Fibroblast of villous mesenchyme (primary cell): ENCODE data around the gene DGCR2. TPM values are rescaled to one million over a fixed set of nuclear protein-coding genes. Genes with fewer than 3 reads are reported as not detected.
"Not testable (repeated sequence)": the region's sequence is repeated elsewhere in the genome, so short reads cannot be mapped to it uniquely, and the experiment has no call there.

Experiments used
- DNase-seq: peaks from one replicate; pipeline ENCODE4 v3.0.0-alpha.2; 2010; ENCODE audit warnings: low read depth
- H3K4me3 ChIP-seq: 2 replicates; pipeline ENCODE4 v1.5.1; 2011; ENCODE audit warnings: low read depth, mild to moderate bottlenecking, low read length
- CTCF ChIP-seq: IDR thresholded peaks from 2 replicates; pipeline ENCODE4 v1.5.1; 2012; ENCODE audit warnings: low read depth, mild to moderate bottlenecking, low read length; ENCODE audit not compliant: insufficient read depth
- total RNA-seq: library from RNA; depleted of rRNA; stranded (reverse); fragments of >200 nt; gene quantifications from 2 replicates; pipeline ENCODE4 v1.2.3, GENCODE V29; 2012

The DGCR2 gene
- total RNA-seq, 1 donor = 53.5 TPM

DNA sequence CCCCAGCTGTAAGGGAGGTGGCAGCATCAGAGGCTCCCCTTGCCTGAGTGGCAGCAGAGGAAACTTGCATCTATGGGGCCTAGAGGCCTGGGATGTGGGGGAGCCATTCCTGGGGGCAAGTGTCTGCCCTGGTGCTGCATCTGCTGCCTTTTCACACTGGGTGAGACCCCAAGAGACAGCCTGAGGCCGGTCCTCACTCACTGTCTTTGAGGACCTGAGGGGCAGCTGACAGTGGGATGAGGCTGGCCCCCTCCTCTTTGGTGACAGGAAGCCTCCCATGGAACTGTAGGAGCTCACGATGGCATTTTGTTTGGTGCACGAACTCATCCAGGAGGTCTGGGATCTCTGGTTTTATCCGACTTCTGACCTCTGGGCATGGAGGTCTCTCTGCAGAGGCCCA lies 104.0 kb downstream of the DGCR2 start:
- no peak for DNase-seq
- no peak overlapping the region for H3K4me3 ChIP-seq
- no peak for TF ChIP-seq CTCF

DNA sequence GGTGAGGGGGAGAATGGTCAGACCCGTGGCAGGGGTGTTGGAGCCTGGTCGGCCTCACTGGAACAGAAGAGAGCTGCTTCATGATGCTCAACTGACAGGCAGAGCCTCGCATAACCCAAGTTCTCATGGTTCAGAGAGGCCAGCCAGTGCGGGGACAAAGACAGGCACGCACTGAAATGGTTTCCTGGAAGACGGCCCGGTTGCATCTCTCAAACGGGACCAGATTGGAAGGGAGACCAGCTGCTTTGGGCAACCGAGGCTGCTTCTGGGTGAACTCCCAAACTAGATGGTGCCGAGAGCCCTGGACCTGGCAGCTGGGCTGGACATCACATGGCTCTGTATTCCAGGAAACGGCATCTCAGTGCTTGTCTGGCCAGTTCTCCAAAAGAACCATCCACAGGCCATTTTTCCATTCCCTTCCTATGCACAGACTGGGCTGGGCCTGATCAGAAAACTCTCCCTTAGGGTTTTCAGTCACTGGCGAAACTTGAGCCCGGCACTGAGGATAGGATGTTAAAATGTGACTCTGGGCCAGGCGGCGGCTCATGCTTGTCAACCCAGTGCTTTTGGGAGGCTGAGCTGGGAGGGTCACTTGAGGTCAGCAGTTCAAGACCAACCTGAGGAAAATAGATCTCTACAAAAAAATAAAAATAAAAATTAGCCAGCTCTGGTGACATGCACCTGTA lies 106.0 kb downstream of the DGCR2 start:
- no peak for TF ChIP-seq CTCF
- no peak overlapping the region for H3K4me3 ChIP-seq
- DNase-seq = no peak

- no peak for TF ChIP-seq CTCF
- no peak for DNase-seq
- no peak overlapping the region for H3K4me3 ChIP-seq
These were observed 107.3 kb downstream of the DGCR2 start for GRCh38 chr22:19014886-19015285.

GRCh38 chr22:19013881-19014598 lies 108.2 kb downstream of the DGCR2 start:
- not testable (repeated sequence) for H3K4me3 ChIP-seq, DNase-seq

GRCh38 chr22:19013411-19013810 lies 108.8 kb downstream of the DGCR2 start:
- H3K4me3 ChIP-seq, DNase-seq: not testable (repeated sequence)

DNA sequence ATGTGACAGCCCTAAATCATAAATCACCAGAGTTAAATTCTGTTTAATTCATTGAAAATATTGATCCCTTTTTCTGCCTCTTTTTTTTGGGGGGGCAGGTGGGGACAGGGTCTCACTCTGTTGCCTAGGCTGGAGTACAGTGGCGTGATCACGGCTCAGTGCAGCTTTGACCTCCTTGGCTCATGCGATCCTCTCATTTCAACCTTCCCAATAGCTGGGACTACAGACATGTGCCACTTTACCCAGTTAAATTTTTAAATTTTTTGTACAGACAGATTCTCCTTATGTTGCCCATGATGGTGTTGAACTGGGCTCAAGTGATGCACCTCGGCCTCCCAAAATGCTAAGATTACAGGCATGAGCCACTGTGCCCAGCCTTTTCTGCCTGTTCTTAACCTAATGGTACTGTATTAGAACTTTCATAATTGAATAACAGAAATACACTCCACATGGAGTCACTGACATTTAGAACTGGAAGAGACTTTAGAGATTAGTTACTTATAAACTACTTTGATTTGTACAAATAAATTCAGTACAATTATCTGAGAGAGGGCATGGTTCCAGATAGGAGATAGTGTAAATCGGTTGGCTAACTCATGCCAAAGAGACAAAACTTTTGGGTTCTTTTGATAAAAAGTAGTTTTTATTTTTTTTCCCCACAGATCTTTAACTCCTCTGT lies 109.8 kb downstream of the DGCR2 start:
- H3K4me3 ChIP-seq = no peak overlapping the region
- no peak for DNase-seq
- TF ChIP-seq CTCF = no peak

DNA sequence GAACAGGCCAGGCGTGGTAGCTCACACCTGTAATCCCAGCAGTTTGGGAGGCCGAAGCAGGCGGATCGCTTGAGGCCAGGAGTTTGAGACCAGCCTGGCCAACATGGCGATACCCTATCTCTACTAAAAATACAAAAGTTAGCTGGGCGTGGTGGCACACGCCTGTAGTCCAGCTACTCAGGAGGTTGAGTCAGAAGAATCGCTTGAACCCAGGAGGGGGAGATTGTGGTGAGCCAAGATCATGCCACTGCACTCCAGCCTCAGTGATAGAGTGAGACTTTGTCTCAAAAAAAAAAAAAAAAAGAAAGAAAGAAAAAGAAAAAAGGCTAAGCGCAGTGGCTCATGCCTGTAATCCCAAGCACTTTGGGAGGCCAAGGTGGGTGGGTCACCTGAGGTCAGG lies 110.6 kb downstream of the DGCR2 start:
- DNase-seq, H3K4me3 ChIP-seq: not testable (repeated sequence)

- TF ChIP-seq CTCF = no peak
- DNase-seq = no peak
- no peak overlapping the region for H3K4me3 ChIP-seq
These were observed 111.1 kb downstream of the DGCR2 start for GRCh38 chr22:19011075-19011474.
